Adrenal gland (tissue), 5 donors: ENCODE results near the gene ADAMTS7.

Source experiments
- CTCF ChIP-seq, 6 experiments: fragments of 450-650 bp in 4 of 6; fragments of 200-600 bp in 2 of 6; sonication (generic) in 1 of 6; IDR thresholded peaks; 1 replicate in 5 of 6; 2 replicates in 1 of 6; pipeline versions ENCODE4 v1.5.1 to v1.8.0; 2016 to 2021; ENCODE audit warnings: antibody characterized with exemption in 6 of 6, mild to moderate bottlenecking in 2 of 6, moderate library complexity in 1 of 6
- POLR2A ChIP-seq, 2 donors: fragments of 450-650 bp; IDR thresholded peaks; one replicate each; pipeline ENCODE4 v1.6.1; 2017; ENCODE audit warnings: antibody characterized with exemption in 2 of 2, mild to moderate bottlenecking in 2 of 2, moderate library complexity in 1 of 2
- donor health status: DM: no; HTN: no; CAD: no.

GRCh38 chr15:78766041-78766440 lies 45.2 kb downstream of the ADAMTS7 start:
- no peak for TF ChIP-seq CTCF (IDR thresholded peaks at IDR 0.05)
- no peak for TF ChIP-seq POLR2A (IDR thresholded peaks at IDR 0.05)
